ENCODE measurements around the gene SPINT3.

Gene SPINT3

DNA sequence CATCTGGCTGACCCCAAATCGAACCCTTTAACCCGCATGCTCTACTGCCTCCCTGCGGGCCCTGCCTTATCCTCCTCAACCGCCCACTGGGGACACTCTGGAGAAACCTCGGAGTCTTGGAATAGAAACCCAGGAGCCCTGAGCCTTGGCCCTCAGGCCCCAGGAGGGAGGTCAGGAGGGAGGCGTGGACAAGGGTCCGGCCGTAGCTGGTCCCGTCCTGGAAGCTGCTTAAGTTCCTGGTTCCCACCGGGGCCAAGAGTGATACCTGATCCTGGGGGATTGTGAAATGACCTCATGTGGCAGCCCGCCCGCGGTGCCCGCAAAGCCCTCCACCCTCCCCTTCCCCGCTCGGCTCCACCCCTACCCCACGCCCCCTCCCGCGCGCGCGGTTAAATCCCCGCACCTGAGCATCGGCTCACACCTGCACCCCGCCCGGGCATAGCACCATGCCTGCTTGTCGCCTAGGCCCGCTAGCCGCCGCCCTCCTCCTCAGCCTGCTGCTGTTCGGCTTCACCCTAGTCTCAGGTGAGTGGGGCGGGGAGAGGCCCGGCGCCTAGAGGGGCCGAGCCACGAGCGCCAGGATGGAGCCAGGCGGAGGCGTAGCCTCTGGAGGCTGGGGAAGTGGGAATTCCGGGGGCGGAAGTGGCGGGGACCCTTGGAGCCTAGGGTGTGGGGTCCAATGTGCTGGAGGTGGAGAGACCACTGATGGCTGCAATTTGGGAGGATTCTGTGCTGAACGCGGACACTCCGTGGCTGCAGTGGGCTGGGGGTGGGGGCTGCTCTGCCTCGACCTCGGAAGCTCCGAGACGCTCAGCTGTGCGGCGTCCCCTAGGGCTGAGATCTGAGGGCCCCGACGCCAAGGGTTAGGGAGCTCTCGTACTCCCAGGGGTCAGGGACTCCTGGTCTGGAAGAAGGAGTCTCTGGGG is 45.8 kb downstream of the SPINT3 start, which contains the start of gene WFDC2:
Gene WFDC2, plus strand, starts transcription at position 418 of the 926 bp plus-strand sequence. Its CDS starts 29 bp downstream, at position 447.
- ATAC-seq, result peak; percentile 47; the same call in 1 of the 3 replicates
- TF ChIP-seq, protein P1, sequence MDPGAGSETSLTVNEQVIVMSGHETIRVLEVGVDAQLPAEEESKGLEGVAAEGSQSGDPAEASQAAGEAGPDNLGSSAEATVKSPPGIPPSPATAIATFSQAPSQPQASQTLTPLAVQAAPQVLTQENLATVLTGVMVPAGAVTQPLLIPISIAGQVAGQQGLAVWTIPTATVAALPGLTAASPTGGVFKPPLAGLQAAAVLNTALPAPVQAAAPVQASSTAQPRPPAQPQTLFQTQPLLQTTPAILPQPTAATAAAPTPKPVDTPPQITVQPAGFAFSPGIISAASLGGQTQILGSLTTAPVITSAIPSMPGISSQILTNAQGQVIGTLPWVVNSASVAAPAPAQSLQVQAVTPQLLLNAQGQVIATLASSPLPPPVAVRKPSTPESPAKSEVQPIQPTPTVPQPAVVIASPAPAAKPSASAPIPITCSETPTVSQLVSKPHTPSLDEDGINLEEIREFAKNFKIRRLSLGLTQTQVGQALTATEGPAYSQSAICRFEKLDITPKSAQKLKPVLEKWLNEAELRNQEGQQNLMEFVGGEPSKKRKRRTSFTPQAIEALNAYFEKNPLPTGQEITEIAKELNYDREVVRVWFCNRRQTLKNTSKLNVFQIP (CRISPR knock-in tag; IDR thresholded peaks at IDR 0.05; ENCODE audit: borderline replicate concordance, low read depth), result no peak
- TF ChIP-seq ARNTL (CRISPR knock-in tag; IDR thresholded peaks at IDR 0.05; ENCODE audit: borderline replicate concordance, low read depth) (no peak), SNAI2 (CRISPR knock-in tag; IDR thresholded peaks at IDR 0.05) (no peak), ZNF565 (CRISPR knock-in tag; conservative IDR thresholded peaks at IDR 0.05; ENCODE audit: low read depth) (no peak), TSHZ2 (CRISPR knock-in tag; IDR thresholded peaks at IDR 0.05) (no peak), ZC3H10 (CRISPR knock-in tag; IDR thresholded peaks at IDR 0.05) (no peak), TOX (CRISPR knock-in tag; IDR thresholded peaks at IDR 0.05; ENCODE audit: borderline replicate concordance) (no peak), ESRRG (CRISPR knock-in tag; IDR thresholded peaks at IDR 0.05) (no peak), ZNF8 (CRISPR knock-in tag; IDR thresholded peaks at IDR 0.05) (no peak), RARB (CRISPR knock-in tag; IDR thresholded peaks at IDR 0.05) (no peak), GLIS3 (CRISPR knock-in tag; IDR thresholded peaks at IDR 0.05) (no peak), OSR1 (CRISPR knock-in tag; IDR thresholded peaks at IDR 0.05) (no peak), ZFP30 (CRISPR knock-in tag; IDR thresholded peaks at IDR 0.05) (no peak), CSDC2 (CRISPR knock-in tag; IDR thresholded peaks at IDR 0.05) (no peak)
- TF ChIP-seq, protein P2, sequence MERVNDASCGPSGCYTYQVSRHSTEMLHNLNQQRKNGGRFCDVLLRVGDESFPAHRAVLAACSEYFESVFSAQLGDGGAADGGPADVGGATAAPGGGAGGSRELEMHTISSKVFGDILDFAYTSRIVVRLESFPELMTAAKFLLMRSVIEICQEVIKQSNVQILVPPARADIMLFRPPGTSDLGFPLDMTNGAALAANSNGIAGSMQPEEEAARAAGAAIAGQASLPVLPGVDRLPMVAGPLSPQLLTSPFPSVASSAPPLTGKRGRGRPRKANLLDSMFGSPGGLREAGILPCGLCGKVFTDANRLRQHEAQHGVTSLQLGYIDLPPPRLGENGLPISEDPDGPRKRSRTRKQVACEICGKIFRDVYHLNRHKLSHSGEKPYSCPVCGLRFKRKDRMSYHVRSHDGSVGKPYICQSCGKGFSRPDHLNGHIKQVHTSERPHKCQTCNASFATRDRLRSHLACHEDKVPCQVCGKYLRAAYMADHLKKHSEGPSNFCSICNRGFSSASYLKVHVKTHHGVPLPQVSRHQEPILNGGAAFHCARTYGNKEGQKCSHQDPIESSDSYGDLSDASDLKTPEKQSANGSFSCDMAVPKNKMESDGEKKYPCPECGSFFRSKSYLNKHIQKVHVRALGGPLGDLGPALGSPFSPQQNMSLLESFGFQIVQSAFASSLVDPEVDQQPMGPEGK (CRISPR knock-in tag; IDR thresholded peaks at IDR 0.05; ENCODE audit: borderline replicate concordance), result no peak

DNA sequence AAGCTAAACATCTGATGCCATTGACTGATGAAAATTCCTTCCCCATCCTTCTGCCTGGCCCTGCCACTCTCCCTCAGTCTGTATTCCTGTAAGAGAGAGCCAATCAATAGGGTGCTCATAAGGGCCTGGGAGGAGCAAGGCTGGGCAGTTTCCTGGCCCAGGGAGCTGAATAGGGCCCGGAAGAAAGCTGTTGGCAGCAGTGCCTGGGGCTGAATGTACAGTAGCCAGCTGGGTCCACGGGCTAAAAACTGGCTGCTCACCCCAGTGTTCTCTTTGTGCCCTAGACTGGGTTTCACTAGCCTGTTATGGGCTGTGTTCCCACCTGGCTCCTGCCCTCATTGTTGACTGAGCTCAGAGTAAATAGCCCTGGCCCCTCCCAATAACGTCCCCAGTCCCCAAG is 47.6 kb downstream of the SPINT3 start:
- no peak for ATAC-seq
- TF ChIP-seq ISL1 (CRISPR knock-in tag; IDR thresholded peaks at IDR 0.05) (no peak), ZNF565 (CRISPR knock-in tag; conservative IDR thresholded peaks at IDR 0.05; ENCODE audit: low read depth) (no peak)
- TF ChIP-seq, protein P2 (CRISPR knock-in tag; IDR thresholded peaks at IDR 0.05; ENCODE audit: borderline replicate concordance), result no peak

DNA sequence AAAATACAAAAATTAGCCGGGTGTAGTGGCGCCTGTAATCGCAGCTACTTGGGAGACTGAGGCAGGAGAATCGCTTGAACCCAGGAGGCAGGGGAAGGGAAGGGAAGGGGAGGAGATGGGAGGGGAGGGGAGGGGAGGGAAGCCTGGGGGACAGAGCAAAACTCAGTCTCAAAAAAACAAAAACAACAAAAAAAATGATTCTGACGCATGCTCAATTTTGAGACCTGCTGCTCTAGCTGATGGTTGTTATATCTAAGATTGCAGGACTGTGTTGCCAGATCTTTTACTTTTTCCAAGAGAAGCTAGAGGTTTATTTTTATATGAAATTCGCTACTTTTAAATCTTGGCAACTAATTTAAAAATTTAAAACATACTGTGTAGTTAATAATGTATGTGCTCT is 48.2 kb downstream of the SPINT3 start:
- no peak for ATAC-seq
- TF ChIP-seq CSDC2 (CRISPR knock-in tag; IDR thresholded peaks at IDR 0.05), result no peak
- no peak for TF ChIP-seq ISL1 (CRISPR knock-in tag; IDR thresholded peaks at IDR 0.05)
- TF ChIP-seq CSRNP3 (CRISPR knock-in tag; IDR thresholded peaks at IDR 0.05), result no peak
- TF ChIP-seq TSHZ2 (CRISPR knock-in tag; IDR thresholded peaks at IDR 0.05), result no peak
- TF ChIP-seq ZNF8 (CRISPR knock-in tag; IDR thresholded peaks at IDR 0.05), result no peak
- TF ChIP-seq SNAI2 (CRISPR knock-in tag; IDR thresholded peaks at IDR 0.05), result no peak
- no peak for TF ChIP-seq OSR1 (CRISPR knock-in tag; IDR thresholded peaks at IDR 0.05)
- TF ChIP-seq ARNTL (CRISPR knock-in tag; IDR thresholded peaks at IDR 0.05; ENCODE audit: borderline replicate concordance, low read depth), result no peak
- no peak for TF ChIP-seq TOX (CRISPR knock-in tag; IDR thresholded peaks at IDR 0.05; ENCODE audit: borderline replicate concordance)

Data from SK-N-SH treated with all-trans-retinoic acid at 6 μM for 48 hours (cell line).